ENCODE data around the gene ADAM12.

ADAM12 gene

DNA sequence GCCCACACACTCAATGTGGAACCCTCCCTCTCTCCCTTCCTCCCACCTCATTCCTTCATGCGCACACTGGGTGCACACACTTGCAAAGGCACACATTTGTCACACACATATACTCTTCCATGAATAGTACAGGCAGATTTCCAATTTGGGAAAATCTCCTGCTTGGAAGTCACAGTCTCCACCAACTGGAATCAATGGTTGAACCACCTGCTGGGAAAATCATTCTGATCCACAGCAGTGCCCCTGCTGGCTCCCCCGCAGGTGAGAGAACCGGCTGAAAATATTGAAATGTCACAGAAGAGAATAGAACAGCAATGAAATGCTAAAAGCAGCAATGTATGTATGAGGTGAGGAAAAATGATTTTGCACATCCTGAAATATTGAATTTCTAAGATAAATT is 232.7 kb downstream of the ADAM12 start:
- Histone ChIP-seq H3K27me3 (ENCODE audit: control insufficient read depth, insufficient read depth, low read length, poor library complexity, severe bottlenecking) (no peaks in the 10 kb centered on the region), H3K4me3 (ENCODE audit: insufficient read depth, low read depth, low read length) (no peak overlapping the region), H3K9me3 (ENCODE audit: control insufficient read depth, low read length) (peaks cover under 1% of the 10 kb centered on the region), H3K36me3 (ENCODE audit: control insufficient read depth, insufficient read depth, low read length) (no peaks in the 10 kb centered on the region), H3K27ac (ENCODE audit: insufficient read depth, low read depth, low read length, poor library complexity, severe bottlenecking) (no peak overlapping the region), H3K4me1 (ENCODE audit: control insufficient read depth, insufficient read depth, low read length) (peaks cover 37% of the 10 kb centered on the region)
- WGBS, 2 experiments: 58 to 59% methylated on average over 3 of the region's 3 CpGs

DNA sequence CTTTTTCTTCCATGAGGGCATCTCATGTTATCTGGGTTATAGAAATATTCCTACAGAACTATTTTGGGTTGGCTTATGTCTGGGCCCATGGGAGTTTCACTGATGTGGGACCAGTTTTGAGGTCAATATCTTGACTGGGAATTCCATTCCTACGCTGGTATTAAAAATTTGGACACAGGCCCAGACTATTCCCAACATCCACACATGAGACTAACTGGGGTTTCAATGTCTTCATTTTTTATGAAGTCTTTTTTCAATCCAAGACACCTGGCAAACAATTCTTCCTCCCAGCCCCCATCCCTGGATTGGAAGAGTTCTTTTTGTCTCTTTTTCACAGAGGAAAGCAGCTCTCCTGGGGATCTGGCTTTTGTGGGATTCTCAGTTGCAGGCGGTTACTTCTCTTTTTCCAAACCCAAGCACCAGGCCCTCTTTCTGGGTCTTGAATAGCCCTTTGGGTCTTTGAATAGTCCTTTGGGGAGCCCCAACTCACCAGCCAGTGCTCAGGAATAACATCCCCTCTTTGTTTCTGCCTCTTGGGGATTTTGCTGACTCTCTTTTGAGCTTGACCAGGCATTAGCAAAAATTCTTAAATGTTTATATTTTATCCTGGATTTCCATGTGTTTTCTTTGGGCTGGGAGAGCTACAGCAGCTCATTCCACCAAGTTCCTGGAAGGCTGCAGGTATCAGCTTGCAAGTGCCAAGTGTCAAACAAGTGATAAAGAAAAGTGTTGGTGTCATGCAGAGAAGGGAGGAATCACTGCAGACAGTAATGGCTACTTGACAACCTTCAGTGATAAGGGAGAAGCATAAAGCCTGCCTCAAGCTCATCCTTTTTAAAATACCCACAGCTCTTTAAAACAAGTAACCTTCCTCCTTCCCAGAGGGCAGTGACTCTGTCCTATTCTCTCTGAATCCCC is 234.3 kb downstream of the ADAM12 start:
- H3K36me3 ChIP-seq (ENCODE audit: control insufficient read depth, insufficient read depth, low read length): no peaks in the 10 kb centered on the region
- peak overlapping the region; percentile 70 for H3K27ac ChIP-seq (ENCODE audit: insufficient read depth, low read depth, low read length, poor library complexity, severe bottlenecking)
- peaks cover 3% of the 10 kb centered on the region for H3K9me3 ChIP-seq (ENCODE audit: control insufficient read depth, low read length)
- 24 to 33% methylated on average over 2 of the region's 2 CpGs for WGBS, 2 experiments
- peaks cover 37% of the 10 kb centered on the region for H3K4me1 ChIP-seq (ENCODE audit: control insufficient read depth, insufficient read depth, low read length)
- H3K4me3 ChIP-seq (ENCODE audit: insufficient read depth, low read depth, low read length): no peak overlapping the region
- H3K27me3 ChIP-seq (ENCODE audit: control insufficient read depth, insufficient read depth, low read length, poor library complexity, severe bottlenecking): no peaks in the 10 kb centered on the region

DNA sequence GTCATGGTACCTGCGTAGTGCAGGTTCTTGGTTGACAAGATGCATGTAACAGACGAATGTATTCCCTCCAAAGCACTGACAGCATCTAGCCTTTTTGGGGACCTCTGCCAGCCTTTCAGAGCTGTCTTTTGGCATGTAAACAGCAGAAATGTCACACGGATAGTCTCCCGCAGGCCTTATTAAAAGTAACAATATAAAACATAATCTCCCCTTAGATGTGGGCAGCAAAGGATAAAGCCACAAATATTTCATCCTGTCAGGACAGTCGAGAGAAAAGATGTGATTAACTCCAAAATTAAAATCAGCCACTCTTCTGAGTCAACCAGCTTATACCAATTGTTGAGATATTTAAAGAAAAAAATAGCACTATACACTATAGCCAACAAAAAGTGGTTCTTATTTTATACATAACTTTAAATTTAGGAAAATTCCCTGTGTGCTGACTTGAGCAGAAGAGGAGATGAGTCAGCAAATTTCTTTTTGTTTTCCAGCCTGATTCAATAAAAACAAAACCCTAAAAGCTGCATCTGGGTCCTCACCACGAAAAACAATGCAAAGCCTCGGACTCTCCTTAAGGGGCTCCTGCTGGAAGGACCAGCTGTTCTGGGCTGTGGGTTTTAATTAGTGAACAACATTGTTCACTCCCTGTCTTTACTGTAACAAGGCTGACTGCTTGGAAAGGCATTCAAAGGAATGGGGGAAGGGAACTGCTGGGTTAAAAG is 240.2 kb downstream of the ADAM12 start:
- Histone ChIP-seq H3K9me3 (ENCODE audit: control insufficient read depth, low read length) (peaks cover 3% of the 10 kb centered on the region), H3K36me3 (ENCODE audit: control insufficient read depth, insufficient read depth, low read length) (no peaks in the 10 kb centered on the region), H3K27me3 (ENCODE audit: control insufficient read depth, insufficient read depth, low read length, poor library complexity, severe bottlenecking) (no peaks in the 10 kb centered on the region), H3K4me1 (ENCODE audit: control insufficient read depth, insufficient read depth, low read length) (peaks cover 8% of the 10 kb centered on the region), H3K4me3 (ENCODE audit: insufficient read depth, low read depth, low read length) (no peak overlapping the region), H3K27ac (ENCODE audit: insufficient read depth, low read depth, low read length, poor library complexity, severe bottlenecking) (peak overlapping the region; percentile 17)
- 48 to 53% methylated on average over 7 of the region's 7 CpGs for WGBS, 2 experiments

DNA sequence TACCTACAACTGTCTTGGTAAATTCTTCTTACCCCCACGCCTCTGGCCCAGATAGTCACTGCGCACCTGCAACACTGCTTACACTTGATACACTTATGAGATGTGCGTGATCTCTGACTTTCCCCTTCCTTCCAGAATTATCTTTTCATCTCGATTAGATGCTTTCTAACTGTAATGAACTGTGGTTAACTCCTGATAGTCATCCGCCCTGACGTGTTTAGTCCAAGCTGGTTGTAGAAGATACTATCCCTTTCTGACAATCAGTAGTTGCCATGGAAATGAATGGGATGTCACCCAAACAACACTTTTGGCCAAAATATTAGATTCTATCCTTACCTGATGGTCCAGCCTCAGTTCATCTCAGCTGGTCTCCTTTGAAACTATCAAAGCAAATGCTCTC is 241.5 kb downstream of the ADAM12 start:
- H3K27me3 ChIP-seq (ENCODE audit: control insufficient read depth, insufficient read depth, low read length, poor library complexity, severe bottlenecking): no peaks in the 10 kb centered on the region
- peaks cover 3% of the 10 kb centered on the region for H3K9me3 ChIP-seq (ENCODE audit: control insufficient read depth, low read length)
- H3K27ac ChIP-seq (ENCODE audit: insufficient read depth, low read depth, low read length, poor library complexity, severe bottlenecking): no peak overlapping the region
- H3K4me3 ChIP-seq (ENCODE audit: insufficient read depth, low read depth, low read length): no peak overlapping the region
- no peaks in the 10 kb centered on the region for H3K36me3 ChIP-seq (ENCODE audit: control insufficient read depth, insufficient read depth, low read length)
- WGBS, 2 experiments: 96 to 97% methylated on average over 6 of the region's 6 CpGs
- peaks cover 8% of the 10 kb centered on the region for H3K4me1 ChIP-seq (ENCODE audit: control insufficient read depth, insufficient read depth, low read length)

DNA sequence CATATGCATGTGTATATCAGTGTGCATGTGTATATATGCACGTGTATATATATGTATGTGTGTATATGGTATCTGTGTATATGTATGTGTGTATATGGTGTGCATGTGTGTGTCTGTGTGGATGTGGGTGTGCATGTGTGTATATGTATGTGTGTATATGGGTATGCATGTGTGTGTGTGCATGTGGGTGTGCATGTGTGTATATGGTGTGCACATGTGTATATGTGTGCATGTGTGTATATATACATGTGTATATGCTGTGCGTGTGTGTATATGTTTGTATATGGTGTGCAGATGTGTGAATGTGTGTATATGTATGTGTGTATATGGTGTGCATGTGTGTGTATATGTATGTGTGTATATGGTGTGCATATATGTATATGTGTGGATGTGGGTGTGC is 245.2 kb downstream of the ADAM12 start:
- peaks cover 5% of the 10 kb centered on the region for H3K4me1 ChIP-seq (ENCODE audit: control insufficient read depth, insufficient read depth, low read length)
- WGBS, 2 experiments: 92 to 93% methylated on average over 2 of the region's 2 CpGs
- no peak overlapping the region for H3K4me3 ChIP-seq (ENCODE audit: insufficient read depth, low read depth, low read length)
- no peaks in the 10 kb centered on the region for H3K36me3 ChIP-seq (ENCODE audit: control insufficient read depth, insufficient read depth, low read length)
- no peaks in the 10 kb centered on the region for H3K27me3 ChIP-seq (ENCODE audit: control insufficient read depth, insufficient read depth, low read length, poor library complexity, severe bottlenecking)
- no peaks in the 10 kb centered on the region for H3K9me3 ChIP-seq (ENCODE audit: control insufficient read depth, low read length)
- no peak overlapping the region for H3K27ac ChIP-seq (ENCODE audit: insufficient read depth, low read depth, low read length, poor library complexity, severe bottlenecking)

GRCh38 chr10:126140746-126141273 is 247.5 kb downstream of the ADAM12 start:
- 91 to 93% methylated on average over 4 of the region's 4 CpGs for WGBS, 2 experiments
- Histone ChIP-seq H3K36me3 (ENCODE audit: control insufficient read depth, insufficient read depth, low read length) (no peaks in the 10 kb centered on the region), H3K4me1 (ENCODE audit: control insufficient read depth, insufficient read depth, low read length) (peaks cover 2% of the 10 kb centered on the region), H3K27me3 (ENCODE audit: control insufficient read depth, insufficient read depth, low read length, poor library complexity, severe bottlenecking) (no peaks in the 10 kb centered on the region), H3K27ac (ENCODE audit: insufficient read depth, low read depth, low read length, poor library complexity, severe bottlenecking) (no peak overlapping the region), H3K9me3 (ENCODE audit: control insufficient read depth, low read length) (no peaks in the 10 kb centered on the region), H3K4me3 (ENCODE audit: insufficient read depth, low read depth, low read length) (no peak overlapping the region)

DNA sequence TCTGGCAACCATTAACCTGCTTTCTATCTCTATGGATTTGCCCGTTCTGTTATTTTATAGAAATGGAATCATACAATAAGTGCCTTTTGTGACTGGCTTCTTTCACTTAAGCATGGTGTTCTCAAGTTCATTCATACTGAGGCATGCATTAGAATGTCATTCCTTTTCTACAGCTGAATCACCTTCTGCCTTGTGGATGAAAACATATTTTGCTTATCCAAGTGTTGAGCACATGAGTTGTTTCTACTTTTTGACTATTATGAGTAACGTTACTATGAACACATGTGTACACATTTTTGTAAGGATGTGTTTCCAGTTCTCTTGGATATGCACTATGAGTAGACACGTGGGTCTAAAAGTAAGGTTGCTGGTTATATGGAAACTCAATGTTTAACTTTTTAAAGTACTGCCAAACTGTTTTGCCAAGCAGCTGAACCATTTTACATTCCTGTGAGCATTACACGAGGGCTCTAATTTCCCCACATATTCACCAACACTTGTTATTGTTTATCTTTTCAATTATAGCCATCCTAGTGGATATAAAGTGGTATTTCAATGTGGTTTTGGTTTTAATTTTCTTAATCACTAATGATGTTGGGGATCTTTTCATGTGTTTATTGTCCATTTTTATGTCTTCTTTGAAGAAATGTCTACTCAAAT is 250.6 kb downstream of the ADAM12 start:
- Histone ChIP-seq H3K4me1 (ENCODE audit: control insufficient read depth, insufficient read depth, low read length) (peaks cover 5% of the 10 kb centered on the region), H3K27ac (ENCODE audit: insufficient read depth, low read depth, low read length, poor library complexity, severe bottlenecking) (no peak overlapping the region), H3K4me3 (ENCODE audit: insufficient read depth, low read depth, low read length) (no peak overlapping the region), H3K27me3 (ENCODE audit: control insufficient read depth, insufficient read depth, low read length, poor library complexity, severe bottlenecking) (no peaks in the 10 kb centered on the region), H3K36me3 (ENCODE audit: control insufficient read depth, insufficient read depth, low read length) (no peaks in the 10 kb centered on the region), H3K9me3 (ENCODE audit: control insufficient read depth, low read length) (no peaks in the 10 kb centered on the region)
- 68 to 75% methylated on average over 4 of the region's 4 CpGs for WGBS, 2 experiments

- no peaks in the 10 kb centered on the region for H3K36me3 ChIP-seq (ENCODE audit: control insufficient read depth, insufficient read depth, low read length)
- peaks cover 9% of the 10 kb centered on the region for H3K4me1 ChIP-seq (ENCODE audit: control insufficient read depth, insufficient read depth, low read length)
- H3K9me3 ChIP-seq (ENCODE audit: control insufficient read depth, low read length): no peaks in the 10 kb centered on the region
- no peaks in the 10 kb centered on the region for H3K27me3 ChIP-seq (ENCODE audit: control insufficient read depth, insufficient read depth, low read length, poor library complexity, severe bottlenecking)
- WGBS, 2 experiments: 65 to 68% methylated on average over 7 to 8 of the region's 8 CpGs
- H3K4me3 ChIP-seq (ENCODE audit: insufficient read depth, low read depth, low read length): no peak overlapping the region
- no peak overlapping the region for H3K27ac ChIP-seq (ENCODE audit: insufficient read depth, low read depth, low read length, poor library complexity, severe bottlenecking)
Observed at GRCh38 chr10:126135941-126136595, 252.2 kb downstream of the ADAM12 start.

GRCh38 chr10:126135177-126135576 is 253.1 kb downstream of the ADAM12 start:
- H3K9me3 ChIP-seq (ENCODE audit: control insufficient read depth, low read length): no peaks in the 10 kb centered on the region
- no peaks in the 10 kb centered on the region for H3K36me3 ChIP-seq (ENCODE audit: control insufficient read depth, insufficient read depth, low read length)
- WGBS, 2 experiments: 70 to 72% methylated on average over 4 of the region's 4 CpGs
- H3K27ac ChIP-seq (ENCODE audit: insufficient read depth, low read depth, low read length, poor library complexity, severe bottlenecking): no peak overlapping the region
- H3K27me3 ChIP-seq (ENCODE audit: control insufficient read depth, insufficient read depth, low read length, poor library complexity, severe bottlenecking): no peaks in the 10 kb centered on the region
- H3K4me1 ChIP-seq (ENCODE audit: control insufficient read depth, insufficient read depth, low read length): peaks cover 10% of the 10 kb centered on the region
- H3K4me3 ChIP-seq (ENCODE audit: insufficient read depth, low read depth, low read length): no peak overlapping the region

Measured in ectodermal cell (in vitro differentiated cells).